Nephron progenitor cell (in vitro differentiated cells): ENCODE results near the gene TSPAN4.

Experiments
- DNase-seq: peaks from one replicate; pipeline ENCODE4 v3.0.0; 2021
- H3K27ac Mint-ChIP-seq: 2 replicates; pipeline ENCODE4 v1.8.0; 2021; ENCODE audit warnings: mild to moderate bottlenecking, moderate library complexity, mixed read lengths
- H3K27me3 Mint-ChIP-seq: 2 replicates; pipeline ENCODE4 v1.8.0; 2021; ENCODE audit warnings: mild to moderate bottlenecking, low read depth, mixed read lengths; ENCODE audit not compliant: poor library complexity
- H3K36me3 Mint-ChIP-seq: 2 replicates; pipeline ENCODE4 v1.8.0; 2021; ENCODE audit warnings: low read depth, mixed read lengths
- H3K4me1 Mint-ChIP-seq: 2 replicates; pipeline ENCODE4 v1.8.0; 2021; ENCODE audit warnings: mixed read lengths
- H3K4me3 Mint-ChIP-seq: 2 replicates; pipeline ENCODE4 v1.8.0; 2021; ENCODE audit warnings: mild to moderate bottlenecking, moderate library complexity, mixed read lengths
- H3K9me3 Mint-ChIP-seq: 2 replicates; pipeline ENCODE4 v1.8.0; 2021; ENCODE audit warnings: mild to moderate bottlenecking, moderate library complexity, mixed read lengths
- CTCF ChIP-seq: fragments of 200-600 bp; sonication (generic); IDR thresholded peaks from 2 replicates; pipeline ENCODE4 v1.5.0; 2021; ENCODE audit warnings: antibody characterized with exemption

The TSPAN4 gene

GRCh38 chr11:855330-855674, 12.7 kb downstream of the TSPAN4 start:
- TF ChIP-seq CTCF = no peak
- no peak overlapping the region for H3K4me3 Mint-ChIP-seq
- no peaks in the 10 kb centered on the region for H3K9me3 Mint-ChIP-seq
- H3K36me3 Mint-ChIP-seq = no peaks in the 10 kb centered on the region
- DNase-seq = no peak
- H3K27ac Mint-ChIP-seq = no peak overlapping the region
- peaks cover 11% of the 10 kb centered on the region for H3K27me3 Mint-ChIP-seq
- peaks cover 31% of the 10 kb centered on the region for H3K4me1 Mint-ChIP-seq

- no peak for DNase-seq
- H3K9me3 Mint-ChIP-seq = no peaks in the 10 kb centered on the region
- no peaks in the 10 kb centered on the region for H3K36me3 Mint-ChIP-seq
- peaks cover 11% of the 10 kb centered on the region for H3K27me3 Mint-ChIP-seq
- peaks cover 31% of the 10 kb centered on the region for H3K4me1 Mint-ChIP-seq
- H3K4me3 Mint-ChIP-seq = no peak overlapping the region
- H3K27ac Mint-ChIP-seq = no peak overlapping the region
- no peak for TF ChIP-seq CTCF
Observed at GRCh38 chr11:855796-856195, 13.1 kb downstream of the TSPAN4 start.

- H3K27me3 Mint-ChIP-seq = peaks cover 11% of the 10 kb centered on the region
- DNase-seq = no peak
- H3K4me3 Mint-ChIP-seq = no peak overlapping the region
- TF ChIP-seq CTCF = no peak
- H3K9me3 Mint-ChIP-seq = no peaks in the 10 kb centered on the region
- no peak overlapping the region for H3K27ac Mint-ChIP-seq
- peaks cover 31% of the 10 kb centered on the region for H3K4me1 Mint-ChIP-seq
- H3K36me3 Mint-ChIP-seq = no peaks in the 10 kb centered on the region
Observed at GRCh38 chr11:856397-856796, 13.7 kb downstream of the TSPAN4 start.

- H3K4me3 Mint-ChIP-seq = no peak overlapping the region
- peaks cover 42% of the 10 kb centered on the region for H3K4me1 Mint-ChIP-seq
- no peak overlapping the region for H3K27ac Mint-ChIP-seq
Observed at GRCh38 chr11:858053-858761, 15.6 kb downstream of the TSPAN4 start.

GRCh38 chr11:858762-859339, 16.2 kb downstream of the TSPAN4 start:
- H3K9me3 Mint-ChIP-seq = no peaks in the 10 kb centered on the region
- H3K27me3 Mint-ChIP-seq = no peaks in the 10 kb centered on the region
- peaks cover 47% of the 10 kb centered on the region for H3K4me1 Mint-ChIP-seq
- no peak overlapping the region for H3K27ac Mint-ChIP-seq
- no peak for TF ChIP-seq CTCF
- no peak for DNase-seq
- no peaks in the 10 kb centered on the region for H3K36me3 Mint-ChIP-seq
- H3K4me3 Mint-ChIP-seq = no peak overlapping the region

More at GRCh38 chr11:858053-858761, 15.6 kb downstream of the TSPAN4 start:
- no peaks in the 10 kb centered on the region for H3K9me3 Mint-ChIP-seq
- no peaks in the 10 kb centered on the region for H3K27me3 Mint-ChIP-seq
- no peak for TF ChIP-seq CTCF
- H3K36me3 Mint-ChIP-seq = no peaks in the 10 kb centered on the region
- no peak for DNase-seq
